GM12878 (cell line): Measurements from ENCODE around the gene GSE1. TPM values are rescaled to one million over a fixed set of nuclear protein-coding genes. Genes with fewer than 3 reads are reported as not detected.

ENCODE experiments used
- ATAC-seq: fragments of 200-7000 bp; cut with Tn5 transposase; 3 replicates; pipeline ENCODE4 v1.9.1; 2020; ENCODE audit warnings: mild to moderate bottlenecking, moderate library complexity
- BruUV-seq: library from RNA; stranded (reverse); fragments of 400-500 nt; replicated peaks from 2 replicates; lab custom pipeline; 2021; lab: Mats Ljungman, UMichigan
- CTCF ChIA-PET: fragments of 300-600 bp; sonication (Branson Sonifier 250); formaldehyde crosslinking; extraction: SDS; loops from one replicate; lab custom pipeline; 2021; ENCODE audit warnings: inconsistent platforms; lab: Yijun Ruan, JAX
- POLR2A ChIA-PET: fragments of 350-600 bp; formaldehyde crosslinking; extraction: SDS; loops from one replicate; lab custom pipeline; 2021; ENCODE audit warnings: inconsistent platforms; lab: Charles Lee
- RAD21 ChIA-PET: fragments of 300-600 bp; sonication (Branson Sonifier 250); formaldehyde crosslinking; loops from one replicate; lab custom pipeline; 2023; ENCODE audit warnings: antibody characterized with exemption; ENCODE audit not compliant: unreplicated experiment; lab: Charles Lee
- SMC1A ChIA-PET: fragments of 300-600 bp; sonication (Branson Sonifier 250); formaldehyde crosslinking; loops from one replicate; lab custom pipeline; 2023; ENCODE audit not compliant: unreplicated experiment, uncharacterized antibody; lab: Charles Lee
- DNase-seq: peaks from one replicate; pipeline ENCODE4 v3.0.0-alpha.2; 2011; ENCODE audit warnings: low read depth, low spot score
- FAIRE-seq: peaks from 3 replicates; lab custom pipeline; 2011; peaks lifted over from hg19 to GRCh38; lab: Jason Lieb, UNC
- H2AFZ ChIP-seq: 2 replicates; pipeline ENCODE4 v1.6.0; 2011; ENCODE audit warnings: low read depth, low read length, control low read depth; ENCODE audit not compliant: control insufficient read depth
- H3K27ac ChIP-seq: 2 replicates; pipeline ENCODE4 v1.5.1; 2011; ENCODE audit warnings: control low read depth; ENCODE audit not compliant: control insufficient read depth, insufficient read depth
- H3K27me3 ChIP-seq, 2 experiments: replicated peaks in 1 of 2; 2 replicates each; pipeline versions ENCODE4 v1.6.0 to v1.6.1; 2011; ENCODE audit warnings: low read length in 1 of 2; ENCODE audit not compliant: control insufficient read depth in 2 of 2, insufficient read depth in 2 of 2
- H3K36me3 ChIP-seq, 2 experiments: 2 replicates each; pipeline ENCODE4 v1.5.1; 2011; ENCODE audit warnings: low read length in 1 of 2; ENCODE audit not compliant: control insufficient read depth in 2 of 2, insufficient read depth in 2 of 2
- H3K4me1 ChIP-seq: 2 replicates; pipeline ENCODE4 v1.6.1; 2011; ENCODE audit warnings: mild to moderate bottlenecking, low read length, moderate library complexity, mixed read lengths; ENCODE audit not compliant: control insufficient read depth, insufficient read depth
- H3K4me2 ChIP-seq: 2 replicates; pipeline ENCODE4 v1.6.0; 2011; ENCODE audit warnings: control low read depth; ENCODE audit not compliant: control insufficient read depth, insufficient read depth
- H3K4me3 ChIP-seq: fragments of 200-600 bp; sonication (generic); 2 replicates; pipeline ENCODE4 v1.5.1; 2016
- H3K79me2 ChIP-seq: 2 replicates; pipeline ENCODE4 v1.6.0; 2011; ENCODE audit warnings: low read length; ENCODE audit not compliant: control insufficient read depth, insufficient read depth
- H3K9ac ChIP-seq: 2 replicates; pipeline ENCODE4 v1.8.0; 2011; ENCODE audit warnings: low read length, control low read depth, mixed read lengths; ENCODE audit not compliant: control insufficient read depth, insufficient read depth
- H3K9me3 ChIP-seq: replicated peaks from 3 replicates; pipeline ENCODE4 v1.5.1; 2011; ENCODE audit warnings: mild to moderate bottlenecking, low read length; ENCODE audit not compliant: control insufficient read depth, insufficient read depth
- H4K20me1 ChIP-seq: 2 replicates; pipeline ENCODE4 v1.6.0; 2011; ENCODE audit not compliant: control insufficient read depth, insufficient read depth
- BACH1 ChIP-seq: fragments of 450-650 bp; IDR thresholded peaks from 2 replicates; pipeline ENCODE4 v1.6.1; 2017; ENCODE audit warnings: mild to moderate bottlenecking, borderline replicate concordance
- CBX5 ChIP-seq: sonication (generic); IDR thresholded peaks from 2 replicates; pipeline ENCODE4 v1.6.1; 2016; ENCODE audit warnings: low read depth, moderate library complexity, mild to moderate bottlenecking, inconsistent platforms
- CTCF ChIP-seq, 3 experiments: IDR thresholded peaks in 2 of 3; conservative IDR thresholded peaks in 1 of 3; 2 replicates each; pipeline ENCODE4 v1.5.1; 2011; ENCODE audit warnings: low read depth in 3 of 3, low read length in 3 of 3, mild to moderate bottlenecking in 3 of 3, control low read depth in 2 of 3, moderate library complexity in 2 of 3, inconsistent platforms in 1 of 3, mixed read lengths in 1 of 3; ENCODE audit not compliant: control insufficient read depth in 2 of 3, insufficient read depth in 1 of 3; ENCODE audit errors: extremely low read depth in 1 of 3
- ELK1 ChIP-seq: IDR thresholded peaks from 2 replicates; pipeline ENCODE4 v1.6.1; 2012; ENCODE audit warnings: low read depth, low read length, improper control_type of control experiment
- SIN3A ChIP-seq: IDR thresholded peaks from 2 replicates; pipeline ENCODE4 v1.6.1; 2012; ENCODE audit warnings: low read depth, low read length, improper control_type of control experiment
- ZBTB40 ChIP-seq: fragments of 450-650 bp; IDR thresholded peaks from 2 replicates; pipeline ENCODE4 v1.6.1; 2016; ENCODE audit warnings: mild to moderate bottlenecking, moderate library complexity, borderline replicate concordance
- WGBS: methylation state at CpG from one replicate; pipeline ENCODE4 v1.1.6; 2016; ENCODE audit warnings: low lambda C conversion rate; ENCODE audit not compliant: insufficient replicate concordance, insufficient coverage; ENCODE audit errors: missing lambda C conversion rate; 5-methylcytosine and 5-hydroxymethylcytosine counted together
- in situ Hi-C: fragments of 300-500 bp; cut with MboI; formaldehyde crosslinking; loops from 9 replicates; pipeline ENCODE4 v1.14.3; 2018; ENCODE audit warnings: mixed read lengths
- intact Hi-C: fragments of 100-400 bp; cut with micrococcal nuclease; formaldehyde crosslinking; loops from one replicate; pipeline ENCODE4 v1.14.2; 2022; ENCODE audit not compliant: unreplicated experiment
- polyA plus RNA-seq, 11 experiments: library from polyadenylated mRNA; depleted of rRNA in 4 of 11; unstranded in 6 of 11; stranded (reverse) in 5 of 11; fragments of >200 nt; fragmentation: Nextera tagmentation in 4 of 11; fragmentation: Illumina TruSeq in 1 of 11; extraction: Ambion mirVana in 4 of 11; extraction: Trizol in 1 of 11; gene quantifications; 1 replicate in 1 of 11; 2 replicates in 10 of 11; pipeline versions ENCODE4 v1.2.1 to v1.2.3, GENCODE V29; 2011 to 2016; ENCODE audit warnings: inconsistent platforms in 2 of 11, missing spikeins in 2 of 11, low read depth in 1 of 11
- total RNA-seq, 4 experiments: library from RNA; depleted of rRNA in 3 of 4; stranded (reverse); fragments of >200 nt in 3 of 4; fragmentation: Illumina TruSeq in 1 of 4; extraction: Trizol in 1 of 4; gene quantifications; 2 replicates each; pipeline versions ENCODE4 v1.2.1 to v1.2.3, GENCODE V29; 2013 to 2021

The GSE1 gene
- total and polyA plus RNA-seq, 10 of the 15 experiments (the other 5 are each of a cell fraction or from before 2014, with no cell fraction given): 4.6 to 58.7 (median 18.2) TPM

- H3K4me1 ChIP-seq: no peaks in the 10 kb centered on the region
- in situ Hi-C loops: no loop called here
- no peak overlapping the region for H3K9ac ChIP-seq
- H3K36me3 ChIP-seq: peaks cover 6 to 29% of the 10 kb centered on the region in 2 experiments; a peak in 3 of 4 replicates
- peaks cover 12% of the 10 kb centered on the region; the same call in 1 of the 2 replicates for H4K20me1 ChIP-seq
- intact Hi-C loops: no loop called here
- SMC1A ChIA-PET: interaction anchor here (0.7 kb wide), 1 partner anchor 207 kb away, joined by 3 read pairs; no protein-coding TSS in a partner anchor
- peaks cover 43% of the 10 kb centered on the region for H3K79me2 ChIP-seq
- no TSS peak for BruUV-seq
- POLR2A ChIA-PET: interaction anchor here (0.9 kb wide), 1 partner anchor 10 kb away, joined by 3 read pairs; no protein-coding TSS in a partner anchor
- H3K9me3 ChIP-seq: peaks cover 15% of the 10 kb centered on the region; the same call in 2 of the 3 replicates
- H3K27me3 ChIP-seq: no peaks in the 10 kb centered on the region
- WGBS: 46% methylated on average over 8 of the region's 8 CpGs
- RAD21 ChIA-PET: no interaction called here
- no peak for ATAC-seq
- CTCF ChIA-PET: interaction anchor here (1.0 kb wide), 1 partner anchor 11 kb away, joined by 5 read pairs; no protein-coding TSS in a partner anchor
- no peak overlapping the region for H3K4me3 ChIP-seq
- no peak overlapping the region for H3K27ac ChIP-seq
- no peak for DNase-seq
- H3K4me2 ChIP-seq: no peak overlapping the region
- FAIRE-seq: no peak
- no peak for TF ChIP-seq CBX5
- no peak for TF ChIP-seq CTCF (IDR thresholded peaks at IDR 0.05 in 2 of 3, conservative IDR thresholded peaks at IDR 0.05 in 1 of 3; ENCODE audit: control insufficient read depth in 2 of 3, extremely low read depth in 1 of 3, insufficient read depth in 1 of 3, low read depth in 3 of 3, low read length in 3 of 3)
- TF ChIP-seq SIN3A: no peak
- no peak for TF ChIP-seq ZBTB40
- TF ChIP-seq ELK1: no peak
- no peak for TF ChIP-seq BACH1
- no peak overlapping the region for H2AFZ ChIP-seq
Measured at GRCh38 chr16:85627089-85627488, 14.0 kb downstream of the GSE1 start.
